A673 (cell line): ENCODE data around the gene ARSG. TPM values are rescaled to one million over a fixed set of nuclear protein-coding genes. Genes with fewer than 3 reads are reported as not detected.

Experiments
- BruUV-seq: library from RNA; stranded (reverse); fragments of 400-500 nt; replicated peaks from 2 replicates; lab custom pipeline; 2021; lab: Mats Ljungman, UMichigan
- CTCF ChIA-PET: fragments of 300-600 bp; sonication (Branson Sonifier 250); formaldehyde crosslinking; loops from one replicate; lab custom pipeline; 2022; ENCODE audit warnings: antibody characterized with exemption; lab: Charles Lee
- POLR2A ChIA-PET: fragments of 300-600 bp; sonication (Branson Sonifier 250); formaldehyde crosslinking; loops from one replicate; lab custom pipeline; 2022; ENCODE audit warnings: antibody characterized with exemption; ENCODE audit not compliant: low non-redundant PET; lab: Charles Lee
- DNase-seq: peaks from one replicate; pipeline ENCODE4 v3.0.0-alpha.2; 2015; ENCODE audit warnings: low spot score
- H3K27ac ChIP-seq: fragments of 200-600 bp; sonication (generic); 2 replicates; pipeline ENCODE4 v1.5.1; 2016; ENCODE audit warnings: mixed run types, low read depth, mild to moderate bottlenecking, mixed read lengths, antibody characterized with exemption, low read length; ENCODE audit not compliant: poor library complexity, severe bottlenecking
- H3K27me3 ChIP-seq: fragments of 200-600 bp; sonication (generic); replicated peaks from 2 replicates; pipeline ENCODE4 v1.6.1; 2017; ENCODE audit warnings: mixed run types, low read depth, mild to moderate bottlenecking, mixed read lengths, antibody characterized with exemption, low read length; ENCODE audit not compliant: insufficient read depth, poor library complexity
- H3K36me3 ChIP-seq: fragments of 200-600 bp; sonication (generic); 2 replicates; pipeline ENCODE4 v1.6.1; 2016; ENCODE audit warnings: mixed run types, mild to moderate bottlenecking, mixed read lengths, antibody characterized with exemption, low read length; ENCODE audit not compliant: insufficient read depth, poor library complexity, severe bottlenecking
- H3K4me1 ChIP-seq: fragments of 200-600 bp; sonication (generic); 2 replicates; pipeline ENCODE4 v1.6.1; 2017; ENCODE audit warnings: mixed run types, mild to moderate bottlenecking, mixed read lengths, antibody characterized with exemption, low read length; ENCODE audit not compliant: insufficient read depth, poor library complexity, severe bottlenecking
- H3K4me3 ChIP-seq: fragments of 200-600 bp; sonication (generic); 2 replicates; pipeline ENCODE4 v1.5.1; 2016; ENCODE audit warnings: low read depth, mixed run types, mild to moderate bottlenecking, mixed read lengths, low read length; ENCODE audit not compliant: poor library complexity, severe bottlenecking
- H3K9me3 ChIP-seq: fragments of 200-600 bp; sonication (generic); 2 replicates; pipeline ENCODE4 v1.6.1; 2016; ENCODE audit warnings: mixed run types, low read depth, mild to moderate bottlenecking, mixed read lengths, antibody characterized with exemption, low read length; ENCODE audit not compliant: poor library complexity, severe bottlenecking
- CTCF ChIP-seq: fragments of 300-800, 200-600 bp; sonication (generic); conservative IDR thresholded peaks from 2 replicates; pipeline ENCODE4 v1.5.1; 2017; ENCODE audit warnings: low read depth, mild to moderate bottlenecking, antibody characterized with exemption, low read length, moderate library complexity, mixed read lengths
- EZH2 ChIP-seq: fragments of 200-600 bp; sonication (generic); IDR thresholded peaks from 2 replicates; pipeline ENCODE4 v1.6.1; 2017; ENCODE audit warnings: borderline replicate concordance, low read depth, mild to moderate bottlenecking, mixed read lengths, antibody characterized with exemption, low read length; ENCODE audit not compliant: poor library complexity, severe bottlenecking
- intact Hi-C: fragments of 100-400 bp; cut with micrococcal nuclease; formaldehyde crosslinking; loops from one replicate; pipeline ENCODE4 v1.10.0; 2022; ENCODE audit not compliant: unreplicated experiment
- total RNA-seq: library from RNA; stranded (reverse); gene quantifications from 2 replicates; pipeline ENCODE4 v1.2.3, GENCODE V29; 2021

The ARSG gene
- total RNA-seq, 1 experiment from 2014 or later = 1.0 TPM

DNA sequence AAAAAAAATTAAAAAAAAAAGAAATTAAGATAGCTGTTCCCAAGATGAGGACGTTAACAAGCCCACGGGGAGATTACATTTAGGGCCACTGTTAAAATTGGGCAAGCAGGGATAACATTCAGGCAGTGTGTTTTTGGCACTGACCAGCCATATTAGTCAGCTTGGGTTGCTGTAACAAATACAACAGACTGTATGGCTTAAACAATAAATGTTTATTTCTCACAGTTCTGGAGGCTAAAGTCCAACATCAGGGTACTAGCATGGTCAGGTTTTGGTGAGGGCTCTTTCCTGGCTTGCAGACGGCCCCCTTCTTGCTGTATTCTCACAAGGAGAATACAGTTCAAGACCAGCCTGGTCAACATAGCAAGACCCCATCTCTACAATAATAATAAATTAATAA lies 31.3 kb downstream of the ARSG start:
- DNase-seq = no peak
- ChIA-PET POLR2A (no interaction called here), CTCF (no interaction called here)
- Histone ChIP-seq H3K4me3 (no peak overlapping the region), H3K36me3 (no peaks in the 10 kb centered on the region), H3K27me3 (no peaks in the 10 kb centered on the region), H3K9me3 (no peaks in the 10 kb centered on the region), H3K4me1 (no peaks in the 10 kb centered on the region), H3K27ac (no peak overlapping the region)
- intact Hi-C loops = no loop called here
- no peak for TF ChIP-seq EZH2
- no peak for TF ChIP-seq CTCF
- BruUV-seq = no TSS peak

DNA sequence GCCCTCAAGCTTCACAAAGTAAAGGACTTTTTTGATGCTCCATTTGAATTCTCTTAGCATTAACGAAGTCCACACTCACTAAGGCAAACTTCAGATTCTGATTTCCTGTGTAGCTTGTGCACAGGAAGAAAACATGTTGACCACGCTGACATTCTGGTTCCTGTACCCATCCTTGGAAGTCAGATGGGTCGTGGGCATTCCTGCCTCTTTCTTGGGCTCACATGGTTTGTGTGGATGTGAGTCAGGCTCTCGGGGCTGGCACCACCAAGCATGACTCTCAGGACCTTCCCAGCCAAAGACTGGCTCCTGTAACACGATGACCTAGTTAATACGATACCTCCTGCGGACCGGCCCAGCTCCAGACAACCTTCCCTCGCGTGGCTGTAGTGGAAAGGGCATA lies 32.8 kb downstream of the ARSG start:
- H3K9me3 ChIP-seq = no peaks in the 10 kb centered on the region
- no peaks in the 10 kb centered on the region for H3K36me3 ChIP-seq
- H3K4me3 ChIP-seq = no peak overlapping the region
- ChIA-PET CTCF (no interaction called here), POLR2A (no interaction called here)
- no peak for TF ChIP-seq CTCF
- no peak for TF ChIP-seq EZH2
- DNase-seq = no peak
- BruUV-seq = no TSS peak
- H3K27ac ChIP-seq = no peak overlapping the region
- no peaks in the 10 kb centered on the region for H3K27me3 ChIP-seq
- no peaks in the 10 kb centered on the region for H3K4me1 ChIP-seq
- intact Hi-C loops = no loop called here

DNA sequence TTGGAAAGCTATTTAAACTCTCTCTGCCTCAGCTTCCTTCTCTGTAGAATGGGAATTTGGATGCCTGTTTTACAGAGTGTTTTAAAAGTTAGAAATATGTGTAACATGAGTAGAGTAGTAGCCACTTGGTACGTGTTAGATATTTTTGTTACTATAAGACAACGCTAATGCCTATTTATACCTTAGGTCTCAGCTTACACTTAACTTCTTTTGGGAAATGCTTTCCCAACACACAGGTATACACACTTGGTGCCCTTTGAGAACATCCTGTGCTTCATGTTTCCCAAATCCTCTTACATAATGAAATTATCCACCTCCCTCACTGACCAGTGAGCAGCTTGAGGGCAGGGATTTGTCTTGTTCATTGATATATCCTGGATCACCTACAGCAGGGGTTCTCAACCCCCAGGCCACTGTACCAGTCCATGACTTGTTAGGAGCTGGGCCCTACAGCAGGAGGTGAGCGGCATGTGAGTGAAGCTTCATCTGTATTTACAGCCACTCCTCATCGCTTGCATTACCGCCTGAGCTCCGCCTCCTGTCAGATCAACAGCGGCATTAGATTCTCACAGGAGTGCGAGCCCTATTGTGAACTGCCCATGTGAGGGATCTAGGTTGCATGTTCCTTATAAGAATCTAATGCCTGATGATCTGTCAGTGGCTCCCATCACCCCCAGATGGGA lies 33.5 kb downstream of the ARSG start:
- ChIA-PET POLR2A (no interaction called here), CTCF (no interaction called here)
- Histone ChIP-seq H3K36me3 (no peaks in the 10 kb centered on the region), H3K9me3 (no peaks in the 10 kb centered on the region), H3K27me3 (no peaks in the 10 kb centered on the region), H3K27ac (no peak overlapping the region), H3K4me3 (no peak overlapping the region), H3K4me1 (no peaks in the 10 kb centered on the region)
- TF ChIP-seq EZH2 = no peak
- TF ChIP-seq CTCF = no peak
- intact Hi-C loops = no loop called here
- BruUV-seq = no TSS peak
- no peak for DNase-seq
